Stimulated activated CD8-positive, alpha-beta memory T cell treated with anti-CD3 and anti-CD28 coated beads, Interleukin-4, amount 100 ng/mL, for 1 hour (primary cell): ENCODE data around the gene SPATA1.
"Not testable (repeated sequence)": the region's sequence is repeated elsewhere in the genome, so short reads cannot be mapped to it uniquely, and the experiment has no call there.

Experiments used
- DNase-seq, 2 donors: peaks; one replicate each; pipeline ENCODE4 v3.0.0-alpha.2; 2020; ENCODE audit warnings: low read depth in 2 of 2, low spot score in 1 of 2

SPATA1 gene

GRCh38 chr1:84506002-84506728 lies at the start of gene SPATA1, which contains the start of gene GNG5:
Gene SPATA1, plus strand, starts transcription at chr1:84506386. Its CDS starts 9,974 bp downstream, at chr1:84516360.
Gene GNG5, minus strand, starts transcription at chr1:84506581. Its CDS starts 490 bp downstream, at chr1:84506091.
- peak; percentile 96 to 98 for DNase-seq

- no peak for DNase-seq
These were observed 44.1 kb upstream of the SPATA1 start for GRCh38 chr1:84462118-84462517.

GRCh38 chr1:84467298-84467697 lies 38.9 kb upstream of the SPATA1 start:
- no peak for DNase-seq

GRCh38 chr1:84476225-84476624 lies 30.0 kb upstream of the SPATA1 start:
- no peak for DNase-seq

GRCh38 chr1:84478876-84479868 lies 27.0 kb upstream of the SPATA1 start, which contains the start of gene RPF1:
Gene RPF1, plus strand, starts transcription at chr1:84479266. Its CDS starts 16 bp downstream, at chr1:84479282.
- peak; percentile 61 to 63 for DNase-seq

GRCh38 chr1:84479998-84480397 lies 26.2 kb upstream of the SPATA1 start:
- no peak for DNase-seq

GRCh38 chr1:84480650-84481049 lies 25.5 kb upstream of the SPATA1 start:
- DNase-seq = no peak

- DNase-seq = no peak
These were observed 24.9 kb upstream of the SPATA1 start for GRCh38 chr1:84481317-84481716.

GRCh38 chr1:84488107-84488506 lies 18.1 kb upstream of the SPATA1 start:
- DNase-seq = no peak

- DNase-seq = no peak
These were observed 16.4 kb upstream of the SPATA1 start for GRCh38 chr1:84489766-84490165.

- DNase-seq = no peak
These were observed 13.5 kb upstream of the SPATA1 start for GRCh38 chr1:84492726-84493125.

- no peak for DNase-seq
These were observed 12.4 kb upstream of the SPATA1 start for GRCh38 chr1:84493747-84494146.

GRCh38 chr1:84496498-84496897 lies 9.7 kb upstream of the SPATA1 start:
- no peak for DNase-seq

GRCh38 chr1:84497631-84498275 lies 8.4 kb upstream of the SPATA1 start:
- DNase-seq = no peak

GRCh38 chr1:84502927-84503326 lies 3.3 kb upstream of the SPATA1 start:
- no peak for DNase-seq

- DNase-seq = no peak
These were observed 1.4 kb upstream of the SPATA1 start for GRCh38 chr1:84504580-84505492.

- DNase-seq = no peak
These were observed 639 bp upstream of the SPATA1 start for GRCh38 chr1:84505493-84506001.

- DNase-seq = no peak
These were observed 705 bp downstream of the SPATA1 start for GRCh38 chr1:84506729-84507453.

GRCh38 chr1:84507887-84508286 lies 1.7 kb downstream of the SPATA1 start:
- not testable (repeated sequence) for DNase-seq
